HCT116 (cell line): ENCODE results near the gene PPM1D. TPM values are rescaled to one million over a fixed set of nuclear protein-coding genes. Genes with fewer than 3 reads are reported as not detected.

Experiments
- ATAC-seq: fragments of 200-7000 bp; cut with Tn5 transposase; 2 replicates; pipeline ENCODE4 v1.9.1; 2020; ENCODE audit warnings: mild to moderate bottlenecking, moderate library complexity
- BruUV-seq: library from RNA; stranded (reverse); fragments of 400-500 nt; replicated peaks from 2 replicates; lab custom pipeline; 2021; lab: Mats Ljungman, UMichigan
- CTCF ChIA-PET: fragments of 300-600 bp; sonication (Branson Sonifier 250); formaldehyde crosslinking; loops from one replicate; lab custom pipeline; 2021; ENCODE audit warnings: antibody characterized with exemption; lab: Charles Lee
- POLR2A ChIA-PET: fragments of 300-600, 350-600 bp; sonication (Branson Sonifier 250); formaldehyde crosslinking; loops from one replicate; lab custom pipeline; 2021; ENCODE audit warnings: antibody characterized with exemption; lab: Charles Lee
- RAD21 ChIA-PET, 2 experiments: fragments of 300-600 bp; sonication (Branson Sonifier 250); formaldehyde crosslinking; loops; one replicate each; lab custom pipeline; 2023; ENCODE audit warnings: low total read pairs in 2 of 2; ENCODE audit not compliant: uncharacterized antibody in 2 of 2, unreplicated experiment in 2 of 2, low non-redundant PET in 1 of 2; lab: Charles Lee
- DNase-seq: peaks from one replicate; pipeline ENCODE4 v3.0.0-alpha.2; 2010; ENCODE audit warnings: low read depth, low spot score
- H2AFZ ChIP-seq: fragments of 200-600 bp; shearing (Covaris generic), sonication (generic); 2 replicates; pipeline ENCODE4 v1.6.1; 2017; ENCODE audit warnings: low read depth, mixed run types, mixed read lengths, antibody characterized with exemption, low read length; ENCODE audit not compliant: poor library complexity, severe bottlenecking
- H3K27ac ChIP-seq: 2 replicates; pipeline ENCODE4 v1.5.1; 2012; ENCODE audit warnings: low read depth, low read length
- H3K27me3 ChIP-seq: fragments of 200-600 bp; sonication (generic); 2 replicates; pipeline ENCODE4 v1.6.1; 2016; ENCODE audit warnings: mixed run types, low read length, mixed read lengths; ENCODE audit not compliant: insufficient read depth
- H3K36me3 ChIP-seq, 2 experiments: fragments of 200-500 bp in 1 of 2; fragments of 200-600 bp in 1 of 2; sonication (Bioruptor generic) in 1 of 2; sonication (generic) in 1 of 2; 2 replicates each; pipeline versions ENCODE4 v1.5.1 to v1.6.1; 2014 to 2016; ENCODE audit warnings: low read length in 2 of 2, inconsistent platforms in 1 of 2, mixed read lengths in 1 of 2, mixed run types in 1 of 2; ENCODE audit not compliant: insufficient read depth in 2 of 2, control insufficient read depth in 1 of 2
- H3K4me1 ChIP-seq, 2 experiments: fragments of 200-600 bp in 1 of 2; sonication (generic) in 1 of 2; 2 replicates each; pipeline versions ENCODE4 v1.5.1 to v1.6.1; 2012 to 2017; ENCODE audit warnings: low read length in 2 of 2, inconsistent platforms in 1 of 2, mild to moderate bottlenecking in 1 of 2, mixed read lengths in 1 of 2, mixed run types in 1 of 2, moderate library complexity in 1 of 2; ENCODE audit not compliant: insufficient read depth in 2 of 2, control insufficient read depth in 1 of 2
- H3K4me2 ChIP-seq: fragments of 200-600 bp; sonication (generic); 2 replicates; pipeline ENCODE4 v1.6.1; 2017; ENCODE audit warnings: mixed run types, low read length, mixed read lengths
- H3K4me3 ChIP-seq, 2 experiments: fragments of 200-600 bp in 1 of 2; sonication (generic) in 1 of 2; replicated peaks in 1 of 2; 2 replicates each; pipeline ENCODE4 v1.5.1; 2011 to 2016; ENCODE audit warnings: low read length in 2 of 2, control low read depth in 1 of 2, low read depth in 1 of 2, mild to moderate bottlenecking in 1 of 2, mixed read lengths in 1 of 2, mixed run types in 1 of 2
- H3K79me2 ChIP-seq: fragments of 200-600 bp; sonication (generic); 2 replicates; pipeline ENCODE4 v1.6.1; 2017; ENCODE audit warnings: mild to moderate bottlenecking, mixed run types, low read length, moderate library complexity, mixed read lengths; ENCODE audit not compliant: insufficient read depth
- H3K9ac ChIP-seq: fragments of 200-600 bp; sonication (generic); 2 replicates; pipeline ENCODE4 v1.6.1; 2016; ENCODE audit warnings: low read length, mixed read lengths
- H3K9me2 ChIP-seq: fragments of 200-600 bp; sonication (generic), shearing (Covaris generic); 2 replicates; pipeline ENCODE4 v1.6.1; 2017; ENCODE audit warnings: mixed run types, mild to moderate bottlenecking, moderate library complexity; ENCODE audit not compliant: insufficient read depth
- H3K9me3 ChIP-seq, 2 experiments: fragments of 200-500 bp in 1 of 2; fragments of 200-600 bp in 1 of 2; sonication (Bioruptor generic) in 1 of 2; sonication (generic) in 1 of 2; 2 replicates each; pipeline ENCODE4 v1.6.1; 2014 to 2017; ENCODE audit warnings: low read length in 2 of 2, mixed read lengths in 2 of 2, inconsistent platforms in 1 of 2, low read depth in 1 of 2, mild to moderate bottlenecking in 1 of 2, mixed run types in 1 of 2, moderate library complexity in 1 of 2; ENCODE audit not compliant: control insufficient read depth in 1 of 2, insufficient read depth in 1 of 2
- H4K20me1 ChIP-seq: fragments of 200-600 bp; sonication (generic), shearing (Covaris generic); 2 replicates; pipeline ENCODE4 v1.6.1; 2017; ENCODE audit warnings: mixed run types, mild to moderate bottlenecking, moderate library complexity; ENCODE audit not compliant: insufficient read depth
- CBX3 ChIP-seq: IDR thresholded peaks from 2 replicates; pipeline ENCODE4 v1.6.1; 2012; ENCODE audit warnings: low read depth
- CEBPB ChIP-seq: IDR thresholded peaks from 2 replicates; pipeline ENCODE4 v1.6.1; 2012; ENCODE audit warnings: low read depth
- CTCF ChIP-seq, 3 experiments: fragments of 200-600 bp in 1 of 3; sonication (generic) in 1 of 3; IDR thresholded peaks in 2 of 3; conservative IDR thresholded peaks in 1 of 3; 2 replicates each; pipeline ENCODE4 v1.5.1; 2012 to 2017; ENCODE audit warnings: low read depth in 2 of 3, low read length in 2 of 3, antibody characterized with exemption in 1 of 3, borderline replicate concordance in 1 of 3, control low read depth in 1 of 3, mild to moderate bottlenecking in 1 of 3, mixed read lengths in 1 of 3, mixed run types in 1 of 3, moderate library complexity in 1 of 3; ENCODE audit not compliant: insufficient read depth in 1 of 3
- EGR1 ChIP-seq: IDR thresholded peaks from 2 replicates; pipeline ENCODE4 v1.6.1; 2012; ENCODE audit warnings: low read depth
- ELF1 ChIP-seq: IDR thresholded peaks from 2 replicates; pipeline ENCODE4 v1.6.1; 2012; ENCODE audit warnings: low read depth, borderline replicate concordance
- EZH2 ChIP-seq: fragments of 200-600 bp; sonication (generic); IDR thresholded peaks from 2 replicates; pipeline ENCODE4 v1.6.1; 2017; ENCODE audit warnings: antibody characterized with exemption, mixed run types
- EZH2phosphoT487 ChIP-seq: fragments of 200-600 bp; IDR thresholded peaks from 2 replicates; pipeline ENCODE4 v1.6.1; 2018; ENCODE audit warnings: antibody characterized with exemption, borderline replicate concordance
- FOSL1 ChIP-seq: IDR thresholded peaks from 2 replicates; pipeline ENCODE4 v1.6.1; 2012; ENCODE audit warnings: low read depth
- MAX ChIP-seq: IDR thresholded peaks from 2 replicates; pipeline ENCODE4 v1.6.1; 2012
- POLR2A ChIP-seq: IDR thresholded peaks from 2 replicates; pipeline ENCODE4 v1.7.0; 2011; ENCODE audit warnings: borderline replicate concordance; ENCODE audit not compliant: insufficient read depth, insufficient read length; ENCODE audit errors: extremely low read depth
- RAD21 ChIP-seq: IDR thresholded peaks from 2 replicates; pipeline ENCODE4 v1.6.1; 2012; ENCODE audit warnings: low read depth, mild to moderate bottlenecking
- REST ChIP-seq: IDR thresholded peaks from 2 replicates; pipeline ENCODE4 v1.6.1; 2012; ENCODE audit warnings: low read depth
- SIN3A ChIP-seq: IDR thresholded peaks from 2 replicates; pipeline ENCODE4 v1.6.1; 2012; ENCODE audit warnings: low read depth
- SP1 ChIP-seq: IDR thresholded peaks from 2 replicates; pipeline ENCODE4 v1.6.1; 2012; ENCODE audit warnings: low read depth
- SRF ChIP-seq: IDR thresholded peaks from 2 replicates; pipeline ENCODE4 v1.6.1; 2012; ENCODE audit warnings: low read depth
- YY1 ChIP-seq: IDR thresholded peaks from 2 replicates; pipeline ENCODE4 v1.6.1; 2011; ENCODE audit warnings: low read length, low read depth, moderate library complexity, mild to moderate bottlenecking; ENCODE audit not compliant: insufficient replicate concordance; ENCODE audit errors: extremely low read depth
- ZBTB33 ChIP-seq: IDR thresholded peaks from 2 replicates; pipeline ENCODE4 v1.6.1; 2011; ENCODE audit warnings: mild to moderate bottlenecking, low read length, moderate library complexity; ENCODE audit not compliant: insufficient replicate concordance; ENCODE audit errors: extremely low read depth
- ZFX ChIP-seq: fragments of 450-650 bp; IDR thresholded peaks from 2 replicates; pipeline ENCODE4 v1.6.1; 2017
- ZNF274 ChIP-seq: fragments of 200-500 bp; sonication (Bioruptor generic); IDR thresholded peaks from 2 replicates; pipeline ENCODE4 v1.6.1; 2014; ENCODE audit warnings: mild to moderate bottlenecking, low read depth, low read length, inconsistent platforms
- intact Hi-C: fragments of 100-400 bp; cut with micrococcal nuclease; formaldehyde crosslinking; loops from 2 replicates; pipeline ENCODE4 v1.10.0; 2022
- total RNA-seq: library from RNA; stranded (reverse); gene quantifications from one replicate; pipeline ENCODE4 v1.2.1, GENCODE V29; 2021; ENCODE audit not compliant: unreplicated experiment

The PPM1D gene
- total RNA-seq, 1 experiment from 2014 or later: 29.1 TPM

GRCh38 chr17:60583008-60583407 lies 17.0 kb upstream of the PPM1D start:
- Histone ChIP-seq H3K9me2 (no peaks in the 10 kb centered on the region), H2AFZ (no peak overlapping the region), H4K20me1 (no peaks in the 10 kb centered on the region), H3K4me1 (no peaks in the 10 kb centered on the region), H3K9me3 (no peaks in the 10 kb centered on the region), H3K36me3 (no peaks in the 10 kb centered on the region), H3K79me2 (no peaks in the 10 kb centered on the region), H3K4me3 (no peak overlapping the region), H3K27ac (no peak overlapping the region), H3K4me2 (no peak overlapping the region), H3K9ac (no peak overlapping the region), H3K27me3 (no peaks in the 10 kb centered on the region)
- DNase-seq (no peak), ATAC-seq (no peak)
- CTCF ChIA-PET: no interaction called here
- intact Hi-C loops: no loop called here
- RAD21 ChIA-PET: no interaction called here
- BruUV-seq: no TSS peak
- TF ChIP-seq RAD21: no peak
- TF ChIP-seq CTCF (IDR thresholded peaks at IDR 0.05 in 2 of 3, conservative IDR thresholded peaks at IDR 0.05 in 1 of 3; ENCODE audit: borderline replicate concordance in 1 of 3, insufficient read depth in 1 of 3, low read depth in 2 of 3, low read length in 2 of 3): no peak
- no peak for TF ChIP-seq FOSL1
- TF ChIP-seq YY1: no peak
- no peak for TF ChIP-seq SP1
- TF ChIP-seq REST: no peak
- TF ChIP-seq EGR1: no peak
- no peak for TF ChIP-seq ZNF274
- no peak for TF ChIP-seq ZBTB33
- TF ChIP-seq ZFX: no peak
- no peak for TF ChIP-seq EZH2
- no peak for TF ChIP-seq CEBPB
- no peak for TF ChIP-seq ELF1
- TF ChIP-seq SIN3A: no peak
- no peak for TF ChIP-seq POLR2A
- TF ChIP-seq MAX: no peak
- TF ChIP-seq CBX3: no peak
- no peak for TF ChIP-seq EZH2phosphoT487
- no peak for TF ChIP-seq SRF
- TF ChIP-seq, all 23 proteins: peak for 0
- POLR2A ChIA-PET: no interaction called here
